ENCODE data around the gene TFPI.

Gene TFPI

DNA sequence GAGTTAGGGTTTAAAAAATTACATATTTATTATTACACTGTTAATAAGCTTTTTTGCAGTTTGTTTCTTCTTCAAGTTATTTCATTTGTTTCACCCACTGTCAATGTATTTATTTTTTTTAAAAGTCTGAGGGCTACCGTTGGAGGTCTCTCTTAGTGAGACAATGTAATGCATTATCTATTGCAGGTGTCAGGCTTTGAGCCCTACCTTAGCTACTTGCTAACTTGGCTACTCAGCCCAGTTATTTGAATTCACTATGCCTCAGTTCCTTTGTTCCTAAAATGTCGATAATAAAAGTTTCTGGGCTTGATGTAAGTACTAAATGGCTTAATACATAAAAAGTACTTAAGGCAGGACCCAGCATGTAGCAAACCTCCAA lies 458 bp upstream of the TFPI start:
- H3K27ac ChIP-seq (ENCODE audit: low read length): peak overlapping the region; percentile 93
- H3K9ac ChIP-seq (ENCODE audit: low read depth, low read length): peak overlapping the region; percentile 58
- peak overlapping the region; percentile 66 for H3K4me2 ChIP-seq (ENCODE audit: insufficient read depth, low read length)
- no peak for TF ChIP-seq EZH2 (IDR thresholded peaks at IDR 0.05; ENCODE audit: borderline replicate concordance, low read depth, low read length, severe bottlenecking)
- TF ChIP-seq, protein P1, sequence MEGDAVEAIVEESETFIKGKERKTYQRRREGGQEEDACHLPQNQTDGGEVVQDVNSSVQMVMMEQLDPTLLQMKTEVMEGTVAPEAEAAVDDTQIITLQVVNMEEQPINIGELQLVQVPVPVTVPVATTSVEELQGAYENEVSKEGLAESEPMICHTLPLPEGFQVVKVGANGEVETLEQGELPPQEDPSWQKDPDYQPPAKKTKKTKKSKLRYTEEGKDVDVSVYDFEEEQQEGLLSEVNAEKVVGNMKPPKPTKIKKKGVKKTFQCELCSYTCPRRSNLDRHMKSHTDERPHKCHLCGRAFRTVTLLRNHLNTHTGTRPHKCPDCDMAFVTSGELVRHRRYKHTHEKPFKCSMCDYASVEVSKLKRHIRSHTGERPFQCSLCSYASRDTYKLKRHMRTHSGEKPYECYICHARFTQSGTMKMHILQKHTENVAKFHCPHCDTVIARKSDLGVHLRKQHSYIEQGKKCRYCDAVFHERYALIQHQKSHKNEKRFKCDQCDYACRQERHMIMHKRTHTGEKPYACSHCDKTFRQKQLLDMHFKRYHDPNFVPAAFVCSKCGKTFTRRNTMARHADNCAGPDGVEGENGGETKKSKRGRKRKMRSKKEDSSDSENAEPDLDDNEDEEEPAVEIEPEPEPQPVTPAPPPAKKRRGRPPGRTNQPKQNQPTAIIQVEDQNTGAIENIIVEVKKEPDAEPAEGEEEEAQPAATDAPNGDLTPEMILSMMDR (IDR thresholded peaks at IDR 0.05; ENCODE audit: borderline replicate concordance, extremely low read depth, low read length, poor library complexity, severe bottlenecking): no peak
- no peaks in the 10 kb centered on the region for H3K36me3 ChIP-seq (ENCODE audit: insufficient read depth, low read length)
- H4K20me1 ChIP-seq (ENCODE audit: insufficient read depth, low read length): no peaks in the 10 kb centered on the region
- no peaks in the 10 kb centered on the region for H3K9me3 ChIP-seq (ENCODE audit: insufficient read depth, low read length, severe bottlenecking)
- ATAC-seq (ENCODE audit: insufficient read depth, low read depth) (peak; percentile 66), DNase-seq (no peak)
- peak overlapping the region; percentile 27 to 63; a peak in 3 of 4 replicates for H3K4me3 ChIP-seq (ENCODE audit: low read depth in 1 of 2, low read length in 2 of 2)
- H3K27me3 ChIP-seq (ENCODE audit: insufficient read depth, low read length, poor library complexity): no peaks in the 10 kb centered on the region
- peak overlapping the region; percentile 45 for H2AFZ ChIP-seq (ENCODE audit: low read depth, low read length)
- peaks cover 4% of the 10 kb centered on the region for H3K79me2 ChIP-seq (ENCODE audit: insufficient read depth, low read length)
- peaks cover 40% of the 10 kb centered on the region for H3K4me1 ChIP-seq (ENCODE audit: insufficient read depth, low read length)

DNA sequence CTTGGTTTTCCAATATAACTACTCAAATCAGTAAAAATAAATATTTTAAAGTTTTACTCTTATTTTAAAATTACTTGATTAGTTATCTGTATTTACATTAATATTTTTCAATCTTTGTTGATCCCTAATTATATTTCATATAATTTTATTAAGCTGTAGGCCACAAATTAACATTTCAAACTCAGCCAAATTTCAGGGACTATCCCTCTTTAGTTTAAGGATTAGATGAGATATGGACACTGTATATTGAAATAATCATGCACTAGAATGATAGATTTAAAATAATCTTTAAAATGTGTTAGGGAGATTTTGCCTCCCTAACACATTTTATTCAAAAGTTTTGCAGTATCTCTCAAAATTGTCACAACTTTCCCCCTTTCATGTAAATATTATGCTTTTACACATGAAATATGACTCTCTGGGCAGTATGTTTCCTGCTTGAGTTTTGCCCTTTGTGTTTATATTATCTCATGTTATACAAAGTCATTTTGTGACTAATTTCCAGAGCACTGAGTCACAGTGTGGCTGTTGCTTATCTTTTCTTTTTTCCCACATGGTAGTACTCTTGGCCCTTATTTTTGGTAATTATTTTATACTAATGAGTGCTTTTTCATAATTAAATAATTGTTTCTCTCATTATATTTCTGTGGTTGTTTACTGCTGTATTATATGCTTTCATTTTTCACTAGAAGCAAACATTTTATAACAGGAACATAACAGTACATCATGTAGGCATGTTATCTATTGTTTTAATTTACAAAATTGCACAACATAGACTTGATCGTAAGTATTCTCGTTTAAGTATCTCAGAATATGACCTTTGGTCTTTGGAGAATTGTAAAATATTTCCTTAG lies 1.2 kb downstream of the TFPI start:
- H3K27ac ChIP-seq (ENCODE audit: low read length): peak overlapping the region; percentile 93

DNA sequence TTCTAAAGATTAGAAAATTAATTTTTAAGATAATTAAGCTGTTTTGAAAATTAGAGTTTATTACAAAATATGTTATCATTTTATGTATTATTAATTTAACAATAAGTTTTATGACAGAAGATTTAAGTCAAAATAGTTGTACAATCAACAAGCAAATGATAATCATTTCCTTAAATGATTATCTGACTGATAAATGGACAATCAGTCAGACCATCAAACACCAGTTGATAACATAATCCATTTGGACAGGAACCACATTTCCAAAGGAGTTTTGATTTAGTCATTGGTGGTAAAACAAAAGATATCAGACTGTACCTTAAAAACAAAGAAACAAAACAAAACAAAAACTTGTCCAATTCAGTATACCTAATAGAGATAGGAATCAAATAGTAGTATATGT lies 1.9 kb downstream of the TFPI start:
- Histone ChIP-seq H3K36me3 (ENCODE audit: insufficient read depth, low read length) (peaks cover 3% of the 10 kb centered on the region; the same call in 1 of the 2 replicates), H3K4me2 (ENCODE audit: insufficient read depth, low read length) (peak overlapping the region; percentile 66), H3K4me3 (ENCODE audit: low read depth in 1 of 2, low read length in 2 of 2) (peak overlapping the region in 1 of 2 experiments; percentile 47; a peak in 2 of 4 replicates), H3K9ac (ENCODE audit: low read depth, low read length) (peak overlapping the region; percentile 58; the same call in 1 of the 2 replicates), H3K27ac (ENCODE audit: low read length) (peak overlapping the region; percentile 18; the same call in 1 of the 2 replicates), H3K79me2 (ENCODE audit: insufficient read depth, low read length) (peaks cover 4% of the 10 kb centered on the region), H4K20me1 (ENCODE audit: insufficient read depth, low read length) (no peaks in the 10 kb centered on the region), H3K27me3 (ENCODE audit: insufficient read depth, low read length, poor library complexity) (no peaks in the 10 kb centered on the region), H2AFZ (ENCODE audit: low read depth, low read length) (no peak overlapping the region), H3K4me1 (ENCODE audit: insufficient read depth, low read length) (peaks cover 40% of the 10 kb centered on the region), H3K9me3 (ENCODE audit: insufficient read depth, low read length, severe bottlenecking) (no peaks in the 10 kb centered on the region)
- TF ChIP-seq, protein P1 (IDR thresholded peaks at IDR 0.05; ENCODE audit: borderline replicate concordance, extremely low read depth, low read length, poor library complexity, severe bottlenecking): no peak
- no peak for TF ChIP-seq EZH2 (IDR thresholded peaks at IDR 0.05; ENCODE audit: borderline replicate concordance, low read depth, low read length, severe bottlenecking)
- no peak for ATAC-seq (ENCODE audit: insufficient read depth, low read depth)
- no peak for DNase-seq

More for the DNA sequence above, 1.2 kb downstream of the TFPI start:
- Histone ChIP-seq H3K9ac (ENCODE audit: low read depth, low read length) (peak overlapping the region; percentile 58), H3K4me2 (ENCODE audit: insufficient read depth, low read length) (peak overlapping the region; percentile 66), H3K9me3 (ENCODE audit: insufficient read depth, low read length, severe bottlenecking) (no peaks in the 10 kb centered on the region), H2AFZ (ENCODE audit: low read depth, low read length) (peak overlapping the region; percentile 45), H3K4me1 (ENCODE audit: insufficient read depth, low read length) (peaks cover 40% of the 10 kb centered on the region), H3K4me3 (ENCODE audit: low read depth in 1 of 2, low read length in 2 of 2) (peak overlapping the region; percentile 27 to 63), H3K36me3 (ENCODE audit: insufficient read depth, low read length) (peaks cover 3% of the 10 kb centered on the region; the same call in 1 of the 2 replicates), H3K27me3 (ENCODE audit: insufficient read depth, low read length, poor library complexity) (no peaks in the 10 kb centered on the region), H3K79me2 (ENCODE audit: insufficient read depth, low read length) (peaks cover 4% of the 10 kb centered on the region), H4K20me1 (ENCODE audit: insufficient read depth, low read length) (no peaks in the 10 kb centered on the region)
- DNase-seq (no peak), ATAC-seq (ENCODE audit: insufficient read depth, low read depth) (peak; percentile 32; the same call in 2 of the 3 replicates)
- TF ChIP-seq EZH2 (IDR thresholded peaks at IDR 0.05; ENCODE audit: borderline replicate concordance, low read depth, low read length, severe bottlenecking): no peak
- TF ChIP-seq, protein P1 (IDR thresholded peaks at IDR 0.05; ENCODE audit: borderline replicate concordance, extremely low read depth, low read length, poor library complexity, severe bottlenecking): no peak

Measured in DND-41 (cell line).